C4-2B (cell line): ENCODE data around the gene TAP2.

Experiments used
- H3K27ac ChIP-seq: fragments of 450-650 bp; 2 replicates; pipeline ENCODE4 v1.5.1; 2017
- ZFX ChIP-seq: fragments of 450-650 bp; IDR thresholded peaks from 2 replicates; pipeline ENCODE4 v1.6.1; 2017
- TF ChIP-seq, protein P1 (sequence below): fragments of 450-650 bp; conservative IDR thresholded peaks from 2 replicates; pipeline ENCODE4 v1.5.1; 2017; ENCODE audit warnings: mild to moderate bottlenecking

TAP2 gene

DNA sequence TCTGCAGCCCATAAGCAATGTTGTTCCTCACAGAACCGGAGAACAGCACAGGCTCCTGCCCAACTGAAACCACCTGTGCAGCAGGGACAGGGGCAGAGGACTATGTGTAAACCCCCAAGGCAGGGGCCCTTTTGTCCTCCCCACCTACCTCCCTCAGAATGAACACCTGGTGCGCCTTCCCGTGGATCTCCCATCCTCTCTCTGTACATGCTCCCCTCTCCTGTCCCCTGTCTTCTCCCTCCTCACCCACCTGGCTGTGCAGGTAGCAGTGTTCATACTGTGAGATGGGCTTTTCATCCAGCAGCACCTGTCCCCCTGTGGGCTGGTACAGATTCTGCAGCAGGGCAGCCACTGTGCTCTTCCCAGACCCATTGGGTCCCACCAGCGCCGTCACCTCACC, 8.5 kb downstream of the TAP2 start:
- TF ChIP-seq ZFX: no peak
- TF ChIP-seq, protein P1, sequence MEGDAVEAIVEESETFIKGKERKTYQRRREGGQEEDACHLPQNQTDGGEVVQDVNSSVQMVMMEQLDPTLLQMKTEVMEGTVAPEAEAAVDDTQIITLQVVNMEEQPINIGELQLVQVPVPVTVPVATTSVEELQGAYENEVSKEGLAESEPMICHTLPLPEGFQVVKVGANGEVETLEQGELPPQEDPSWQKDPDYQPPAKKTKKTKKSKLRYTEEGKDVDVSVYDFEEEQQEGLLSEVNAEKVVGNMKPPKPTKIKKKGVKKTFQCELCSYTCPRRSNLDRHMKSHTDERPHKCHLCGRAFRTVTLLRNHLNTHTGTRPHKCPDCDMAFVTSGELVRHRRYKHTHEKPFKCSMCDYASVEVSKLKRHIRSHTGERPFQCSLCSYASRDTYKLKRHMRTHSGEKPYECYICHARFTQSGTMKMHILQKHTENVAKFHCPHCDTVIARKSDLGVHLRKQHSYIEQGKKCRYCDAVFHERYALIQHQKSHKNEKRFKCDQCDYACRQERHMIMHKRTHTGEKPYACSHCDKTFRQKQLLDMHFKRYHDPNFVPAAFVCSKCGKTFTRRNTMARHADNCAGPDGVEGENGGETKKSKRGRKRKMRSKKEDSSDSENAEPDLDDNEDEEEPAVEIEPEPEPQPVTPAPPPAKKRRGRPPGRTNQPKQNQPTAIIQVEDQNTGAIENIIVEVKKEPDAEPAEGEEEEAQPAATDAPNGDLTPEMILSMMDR: no peak
- no peak overlapping the region for H3K27ac ChIP-seq

DNA sequence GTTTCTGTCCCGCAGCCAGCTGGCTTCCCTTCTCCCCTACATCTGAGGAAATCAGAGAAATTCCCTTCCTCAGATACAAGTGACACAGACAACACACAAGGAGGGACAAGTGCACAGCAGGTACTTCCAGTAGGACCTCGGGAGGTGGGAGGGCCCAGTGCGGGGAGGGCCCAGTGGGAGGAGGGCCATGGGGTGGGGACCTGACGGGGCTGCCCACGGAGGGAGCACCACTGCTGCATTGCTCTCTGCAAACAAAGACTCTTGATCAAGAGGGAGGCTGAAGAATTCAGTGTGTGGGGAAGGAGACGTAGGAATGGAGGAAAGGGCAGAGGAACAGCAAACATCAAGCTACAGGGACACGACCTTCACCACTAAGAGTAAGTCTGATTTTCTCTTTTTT, 9.0 kb downstream of the TAP2 start:
- TF ChIP-seq ZFX: no peak
- TF ChIP-seq, protein P1: no peak
- no peak overlapping the region for H3K27ac ChIP-seq

DNA sequence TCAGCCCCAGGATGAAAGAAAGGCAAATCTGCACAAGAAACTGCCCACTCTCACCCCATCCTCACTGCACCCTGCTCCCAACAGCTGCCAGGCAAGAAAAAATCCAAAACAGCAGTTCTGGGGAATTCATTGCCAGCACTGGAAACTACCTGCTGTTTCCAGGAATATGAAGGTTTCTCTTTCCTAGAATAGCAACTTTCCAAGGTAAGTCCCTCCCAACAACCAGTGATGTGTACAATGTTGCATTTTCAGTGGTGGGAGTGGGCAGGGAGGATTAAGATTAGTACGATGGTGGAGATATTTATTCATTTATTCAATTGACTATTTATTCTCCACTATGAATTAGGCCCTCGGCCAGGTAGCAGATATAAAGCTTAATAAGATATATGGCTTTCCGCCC, 11.5 kb downstream of the TAP2 start:
- H3K27ac ChIP-seq: no peak overlapping the region
- TF ChIP-seq ZFX: no peak
- TF ChIP-seq, protein P1: no peak

DNA sequence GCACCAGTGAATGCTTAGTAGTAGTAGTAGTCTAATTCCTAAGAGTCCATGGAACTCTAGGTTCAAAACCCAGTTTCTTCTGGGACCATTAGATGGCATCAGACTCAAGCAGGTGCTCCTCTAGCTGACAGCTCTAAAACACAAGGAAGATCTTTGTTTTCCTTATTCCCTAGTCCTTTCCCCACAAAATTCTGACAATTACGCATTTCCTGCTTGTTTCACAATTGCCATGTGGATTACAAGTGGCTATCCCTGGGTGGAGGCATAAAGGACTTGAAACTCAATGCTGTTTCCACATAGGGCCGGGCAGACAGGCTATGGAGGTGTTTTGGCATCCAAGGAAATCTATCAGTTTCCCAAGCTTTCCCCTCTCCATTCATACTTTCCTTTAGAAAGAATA, 12.6 kb downstream of the TAP2 start:
- no peak for TF ChIP-seq ZFX
- TF ChIP-seq, protein P1: peak; percentile 49
- H3K27ac ChIP-seq: no peak overlapping the region

DNA sequence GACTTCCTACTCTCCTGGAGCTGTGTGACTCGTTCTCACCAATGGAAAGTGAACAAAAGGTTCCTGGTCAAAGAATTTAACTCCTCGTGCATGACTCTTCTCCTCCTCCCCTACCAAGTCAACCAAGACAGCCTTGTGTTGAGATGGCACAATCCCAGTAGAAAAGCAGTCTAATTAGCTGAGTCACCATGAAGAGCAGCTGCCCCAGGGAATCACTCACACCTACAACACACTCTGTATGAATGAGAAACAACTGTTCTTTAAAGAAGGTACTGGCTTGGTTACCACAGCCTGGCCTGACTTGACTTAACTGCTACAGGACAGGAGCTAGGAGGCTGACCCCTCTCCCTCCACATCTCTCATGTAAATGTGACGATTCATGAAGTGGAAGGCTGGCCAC, 18.8 kb downstream of the TAP2 start:
- TF ChIP-seq ZFX: no peak
- TF ChIP-seq, protein P1: no peak
- H3K27ac ChIP-seq: no peak overlapping the region

DNA sequence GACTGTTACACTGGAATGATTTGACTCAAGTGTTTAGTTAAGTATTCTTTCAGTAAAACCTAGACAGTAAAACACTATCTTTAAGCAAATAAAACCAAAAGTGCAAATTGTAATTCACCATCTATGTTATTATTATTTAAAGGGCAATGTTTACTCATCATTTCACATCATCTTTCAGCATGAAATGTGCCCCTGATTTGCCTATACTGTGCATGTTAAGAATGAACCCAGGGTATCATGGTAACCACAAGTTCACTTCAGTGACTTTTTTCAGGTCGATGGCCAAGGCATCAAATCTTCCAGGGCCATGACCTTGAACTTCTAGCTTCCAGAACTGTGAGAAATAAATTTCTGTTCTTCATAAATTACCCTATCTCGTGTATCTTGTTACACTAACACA, 19.7 kb downstream of the TAP2 start:
- no peak overlapping the region for H3K27ac ChIP-seq
- no peak for TF ChIP-seq ZFX
- TF ChIP-seq, protein P1: no peak

DNA sequence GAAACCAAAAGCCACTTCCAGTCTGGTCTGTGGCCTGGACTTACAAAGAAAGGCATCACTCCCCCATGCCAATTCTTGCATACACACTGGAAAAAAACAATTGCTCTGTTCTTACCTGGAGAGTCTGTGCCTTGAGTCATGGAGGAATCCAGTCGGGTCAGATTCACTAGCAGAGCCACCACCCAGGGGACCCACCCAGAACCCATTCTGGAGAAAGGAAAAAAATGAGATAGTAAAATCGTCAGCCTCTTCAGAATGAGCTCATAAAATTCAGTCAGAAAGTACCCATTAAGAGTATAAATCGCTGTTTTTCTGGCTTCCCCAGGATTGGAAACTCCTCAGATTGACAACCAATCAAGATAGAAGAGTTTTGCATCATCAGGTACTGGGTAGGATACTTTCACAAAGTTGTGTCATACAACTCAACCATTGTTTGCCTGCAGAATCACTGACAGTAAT, 21.8 kb downstream of the TAP2 start, which contains the start of gene HLA-DOB:
Gene HLA-DOB, minus strand, starts transcription at position 257 of the 459 bp plus-strand sequence. Its CDS starts 51 bp downstream, at position 206.
- TF ChIP-seq ZFX: no peak
- TF ChIP-seq, protein P1: no peak

More for the DNA sequence above, 21.8 kb downstream of the TAP2 start, which contains the start of gene HLA-DOB:
- no peak within 1 kb of the TSS for H3K27ac ChIP-seq
